GM12801 (cell line): ENCODE data around the gene DUSP28.

Source experiments
- CTCF ChIP-seq: IDR thresholded peaks from one replicate; pipeline ENCODE4 v1.5.1; 2011; ENCODE audit warnings: control low read depth; ENCODE audit not compliant: insufficient read length; ENCODE audit errors: extremely low read depth

The DUSP28 gene

GRCh38 chr2:240529344-240529999, 30.7 kb upstream of the DUSP28 start:
- no peak for TF ChIP-seq CTCF

GRCh38 chr2:240530181-240530580, 30.0 kb upstream of the DUSP28 start:
- no peak for TF ChIP-seq CTCF

- no peak for TF ChIP-seq CTCF
Measured at GRCh38 chr2:240531038-240531437, 29.1 kb upstream of the DUSP28 start.

- no peak for TF ChIP-seq CTCF
Measured at GRCh38 chr2:240532031-240532775, 28.0 kb upstream of the DUSP28 start.

- TF ChIP-seq CTCF, result no peak
Measured at GRCh38 chr2:240538031-240538780, 22.0 kb upstream of the DUSP28 start.

GRCh38 chr2:240539906-240540305, 20.3 kb upstream of the DUSP28 start:
- TF ChIP-seq CTCF, result no peak

- TF ChIP-seq CTCF, result no peak
Measured at GRCh38 chr2:240551288-240551687, 8.9 kb upstream of the DUSP28 start.
